Ishikawa (cell line): Measurements from ENCODE around the gene TNIK.

Experiments used
- CEBPB ChIP-seq: IDR thresholded peaks from 2 replicates; pipeline ENCODE4 v1.6.1; 2012
- CREB1 ChIP-seq: IDR thresholded peaks from 2 replicates; pipeline ENCODE4 v1.6.1; 2012; ENCODE audit warnings: low read depth
- EGR1 ChIP-seq: IDR thresholded peaks from 2 replicates; pipeline ENCODE4 v1.6.1; 2012
- EP300 ChIP-seq: IDR thresholded peaks from 2 replicates; pipeline ENCODE4 v1.6.1; 2012; ENCODE audit warnings: borderline replicate concordance
- FOXM1 ChIP-seq: IDR thresholded peaks from 2 replicates; pipeline ENCODE4 v1.6.1; 2012; ENCODE audit warnings: low read depth, borderline replicate concordance
- NFIC ChIP-seq: IDR thresholded peaks from 2 replicates; pipeline ENCODE4 v1.6.1; 2012
- RAD21 ChIP-seq: IDR thresholded peaks from 2 replicates; pipeline ENCODE4 v1.6.1; 2012; ENCODE audit warnings: low read depth
- TAF1 ChIP-seq: IDR thresholded peaks from 2 replicates; pipeline ENCODE4 v1.6.1; 2012; ENCODE audit warnings: low read depth, mild to moderate bottlenecking
- TCF12 ChIP-seq: IDR thresholded peaks from 2 replicates; pipeline ENCODE4 v1.6.1; 2012; ENCODE audit warnings: low read depth
- TEAD4 ChIP-seq: IDR thresholded peaks from 2 replicates; pipeline ENCODE4 v1.6.1; 2012
- USF1 ChIP-seq: IDR thresholded peaks from 2 replicates; pipeline ENCODE4 v1.6.1; 2012
- YY1 ChIP-seq: IDR thresholded peaks from 2 replicates; pipeline ENCODE4 v1.6.1; 2012; ENCODE audit warnings: low read depth
- ZBTB7A ChIP-seq: IDR thresholded peaks from 2 replicates; pipeline ENCODE4 v1.6.1; 2012; ENCODE audit warnings: low read depth
- TF ChIP-seq, protein P1 (sequence below): IDR thresholded peaks from 2 replicates; pipeline ENCODE4 v1.6.1; 2012; ENCODE audit warnings: low read depth, mild to moderate bottlenecking
- TF ChIP-seq, protein P2 (sequence below): IDR thresholded peaks from 2 replicates; pipeline ENCODE4 v1.6.1; 2012

The TNIK gene

GRCh38 chr3:171460725-171461524 is 720 bp upstream of the TNIK start:
- TF ChIP-seq EGR1 (no peak), RAD21 (no peak), ZBTB7A (peak; percentile 9; the same call in 1 of the 2 replicates), TEAD4 (peak; percentile 23; the same call in 1 of the 2 replicates), CEBPB (no peak), USF1 (no peak), TAF1 (peak; percentile 9; the same call in 1 of the 2 replicates), NFIC (no peak), TCF12 (no peak; the same call in 1 of the 2 replicates), FOXM1 (peak; percentile 36; the same call in 1 of the 2 replicates)
- TF ChIP-seq, protein P1, sequence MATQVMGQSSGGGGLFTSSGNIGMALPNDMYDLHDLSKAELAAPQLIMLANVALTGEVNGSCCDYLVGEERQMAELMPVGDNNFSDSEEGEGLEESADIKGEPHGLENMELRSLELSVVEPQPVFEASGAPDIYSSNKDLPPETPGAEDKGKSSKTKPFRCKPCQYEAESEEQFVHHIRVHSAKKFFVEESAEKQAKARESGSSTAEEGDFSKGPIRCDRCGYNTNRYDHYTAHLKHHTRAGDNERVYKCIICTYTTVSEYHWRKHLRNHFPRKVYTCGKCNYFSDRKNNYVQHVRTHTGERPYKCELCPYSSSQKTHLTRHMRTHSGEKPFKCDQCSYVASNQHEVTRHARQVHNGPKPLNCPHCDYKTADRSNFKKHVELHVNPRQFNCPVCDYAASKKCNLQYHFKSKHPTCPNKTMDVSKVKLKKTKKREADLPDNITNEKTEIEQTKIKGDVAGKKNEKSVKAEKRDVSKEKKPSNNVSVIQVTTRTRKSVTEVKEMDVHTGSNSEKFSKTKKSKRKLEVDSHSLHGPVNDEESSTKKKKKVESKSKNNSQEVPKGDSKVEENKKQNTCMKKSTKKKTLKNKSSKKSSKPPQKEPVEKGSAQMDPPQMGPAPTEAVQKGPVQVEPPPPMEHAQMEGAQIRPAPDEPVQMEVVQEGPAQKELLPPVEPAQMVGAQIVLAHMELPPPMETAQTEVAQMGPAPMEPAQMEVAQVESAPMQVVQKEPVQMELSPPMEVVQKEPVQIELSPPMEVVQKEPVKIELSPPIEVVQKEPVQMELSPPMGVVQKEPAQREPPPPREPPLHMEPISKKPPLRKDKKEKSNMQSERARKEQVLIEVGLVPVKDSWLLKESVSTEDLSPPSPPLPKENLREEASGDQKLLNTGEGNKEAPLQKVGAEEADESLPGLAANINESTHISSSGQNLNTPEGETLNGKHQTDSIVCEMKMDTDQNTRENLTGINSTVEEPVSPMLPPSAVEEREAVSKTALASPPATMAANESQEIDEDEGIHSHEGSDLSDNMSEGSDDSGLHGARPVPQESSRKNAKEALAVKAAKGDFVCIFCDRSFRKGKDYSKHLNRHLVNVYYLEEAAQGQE, result no peak
- TF ChIP-seq, protein P2, sequence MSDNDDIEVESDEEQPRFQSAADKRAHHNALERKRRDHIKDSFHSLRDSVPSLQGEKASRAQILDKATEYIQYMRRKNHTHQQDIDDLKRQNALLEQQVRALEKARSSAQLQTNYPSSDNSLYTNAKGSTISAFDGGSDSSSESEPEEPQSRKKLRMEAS, result no peak; the same call in 1 of the 2 replicates

DNA sequence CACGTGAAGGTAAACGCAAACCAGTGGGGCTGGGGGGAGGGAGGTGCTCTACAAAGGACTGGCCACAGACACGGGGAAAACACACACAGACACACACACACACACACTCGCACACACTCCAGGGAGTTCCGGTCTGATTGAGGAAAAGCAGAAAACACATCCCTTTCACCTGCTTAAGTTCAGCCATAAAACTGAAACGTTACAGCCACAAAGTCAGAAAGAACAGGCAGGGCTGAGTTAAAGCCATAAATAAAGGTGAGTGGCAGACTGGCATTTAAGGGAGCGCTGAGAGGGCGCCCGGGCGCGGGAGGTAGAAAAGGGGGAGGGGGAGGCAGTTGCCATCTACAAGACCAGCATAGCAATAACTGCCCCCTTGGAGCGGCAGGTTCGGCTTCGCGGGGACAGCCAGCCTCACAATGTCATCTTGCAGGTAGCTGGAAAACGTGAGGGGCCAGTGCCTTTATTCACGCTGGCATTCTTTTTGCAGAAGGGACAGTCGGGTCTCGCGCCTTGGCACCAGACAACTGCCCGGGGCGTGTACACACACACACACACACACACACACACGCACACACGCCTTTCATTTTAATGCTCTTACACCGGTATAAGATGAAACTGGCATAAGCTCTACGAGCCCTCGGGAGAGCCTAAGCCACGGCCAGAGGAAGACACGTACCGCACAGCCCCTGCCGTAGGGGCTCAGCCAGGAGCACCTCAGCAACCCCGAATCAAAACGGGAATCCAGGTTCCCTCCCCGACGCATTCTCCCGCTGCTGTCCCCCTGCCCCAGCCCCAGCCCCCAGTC is 866 bp downstream of the TNIK start:
- TF ChIP-seq YY1, result no peak

DNA sequence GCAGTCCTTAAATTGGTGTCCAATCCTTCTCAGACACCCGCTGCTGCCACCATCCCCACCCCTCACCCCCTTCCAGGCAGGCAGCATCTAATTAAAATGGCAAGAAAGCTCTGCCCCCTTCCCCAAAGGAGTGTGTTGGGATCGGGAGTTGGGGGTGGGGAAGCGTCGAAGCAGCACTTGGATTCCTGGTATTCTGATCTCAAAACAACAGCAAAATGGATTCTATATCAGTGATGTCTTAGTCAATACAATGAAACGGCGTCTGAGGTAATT is 1.4 kb downstream of the TNIK start:
- TF ChIP-seq FOXM1 (no peak), RAD21 (no peak), EGR1 (no peak), EP300 (no peak), CREB1 (no peak), CEBPB (no peak; the same call in 1 of the 2 replicates)

DNA sequence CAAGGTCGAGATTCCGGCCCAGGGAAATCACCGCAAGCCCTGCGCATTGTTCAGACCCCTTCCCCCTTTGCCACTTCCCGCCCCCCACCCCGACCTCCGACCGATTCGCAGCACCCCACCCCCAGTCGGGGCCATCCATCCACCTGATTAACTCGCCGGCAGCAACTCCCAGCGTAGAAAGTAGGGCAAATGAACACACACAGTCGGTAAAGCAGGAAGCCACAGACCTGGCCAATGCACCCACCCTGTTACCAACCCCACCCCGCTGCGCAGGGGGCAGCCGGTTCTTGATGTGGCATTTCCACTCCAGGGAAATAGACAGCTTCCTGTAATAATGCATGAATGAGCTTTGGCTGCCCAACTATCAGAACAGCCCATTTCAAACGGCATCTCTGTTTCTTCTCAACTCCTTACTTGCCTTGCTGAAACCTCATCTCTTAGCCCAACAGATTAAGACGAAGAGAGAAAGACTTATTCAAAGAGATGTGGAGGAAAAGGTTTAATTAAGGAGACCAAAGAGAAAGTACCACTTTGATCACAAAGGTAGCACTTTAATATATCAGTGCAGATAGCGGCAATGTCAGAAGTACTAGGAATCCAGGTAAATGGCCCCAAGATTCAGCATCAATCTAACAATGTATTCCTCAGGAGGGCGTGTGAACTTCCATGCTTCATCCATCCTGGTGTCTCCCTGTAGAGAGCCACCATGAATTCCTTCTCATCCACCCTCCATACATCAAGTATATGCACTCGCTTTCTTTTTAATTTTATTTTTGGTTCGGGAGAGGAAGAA is 1.9 kb downstream of the TNIK start:
- TF ChIP-seq CEBPB (no peak), ZBTB7A (no peak)
- TF ChIP-seq, protein P1, result no peak

DNA sequence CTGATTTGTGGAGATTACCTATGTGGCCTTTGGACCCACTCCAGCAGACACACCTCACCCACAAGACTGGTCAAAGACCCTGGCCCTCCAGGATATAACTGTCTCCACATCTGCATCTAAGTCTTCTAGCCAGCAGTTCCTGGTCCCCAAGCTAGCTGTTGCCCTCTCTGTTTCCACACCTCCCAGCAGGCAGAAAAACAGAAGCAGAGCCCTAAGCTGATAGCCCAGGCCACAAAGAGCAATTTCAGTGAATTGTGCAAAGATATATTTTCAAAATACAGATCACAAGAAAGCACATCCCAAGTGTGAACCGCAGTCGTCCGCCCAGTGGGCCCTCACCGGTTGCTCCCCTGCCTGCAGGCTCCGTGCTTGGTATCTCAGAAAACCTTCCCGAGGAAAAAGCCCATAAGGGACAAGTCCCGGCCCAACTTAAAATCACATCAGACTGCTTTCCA is 2.6 kb downstream of the TNIK start:
- TF ChIP-seq, protein P1, result no peak
- no peak for TF ChIP-seq TCF12
- TF ChIP-seq FOXM1, result no peak
- TF ChIP-seq ZBTB7A, result no peak
- TF ChIP-seq NFIC, result no peak
- TF ChIP-seq TEAD4, result no peak
- TF ChIP-seq CEBPB, result no peak
- TF ChIP-seq TAF1, result no peak
- no peak for TF ChIP-seq EP300
- TF ChIP-seq RAD21, result no peak
- TF ChIP-seq, protein P2, result no peak
- no peak for TF ChIP-seq YY1
- no peak for TF ChIP-seq EGR1
- no peak for TF ChIP-seq CREB1
